H1 (cell line): ENCODE results near the gene TIGD1. TPM values are rescaled to one million over a fixed set of nuclear protein-coding genes. Genes with fewer than 3 reads are reported as not detected.
A peak's percentile ranks its signal among the peaks of the same experiment; 100 is the strongest.

Experiments used
- CTCF ChIA-PET: fragments of 300-600 bp; sonication (Branson Sonifier 250); formaldehyde crosslinking; loops from one replicate; lab custom pipeline; 2021; ENCODE audit not compliant: partially characterized antibody; lab: Charles Lee
- POLR2A ChIA-PET: fragments of 300-600 bp; sonication (Branson Sonifier 250); formaldehyde crosslinking; loops from one replicate; lab custom pipeline; 2021; ENCODE audit warnings: inconsistent platforms; ENCODE audit not compliant: partially characterized antibody; lab: Charles Lee
- DNase-seq, 2 experiments: peaks; one replicate each; pipeline versions ENCODE4 v3.0.0 to v3.0.0-alpha.2; 2010 to 2022; ENCODE audit warnings: low spot score in 2 of 2, low read depth in 1 of 2, mixed read lengths in 1 of 2
- FAIRE-seq: peaks from 2 replicates; lab custom pipeline; 2011; peaks lifted over from hg19 to GRCh38; lab: Jason Lieb, UNC
- H2AFZ ChIP-seq: 2 replicates; pipeline ENCODE4 v1.8.1; 2012; ENCODE audit warnings: low read length, inconsistent platforms
- H2AK5ac ChIP-seq: 2 replicates; pipeline ENCODE4 v1.6.1; 2013; ENCODE audit warnings: low read depth, low read length
- H2BK120ac ChIP-seq: replicated peaks from 2 replicates; pipeline ENCODE3; 2013; ENCODE audit warnings: low read depth, low read length, inconsistent platforms
- H2BK12ac ChIP-seq: 2 replicates; pipeline ENCODE4 v1.6.1; 2013; ENCODE audit warnings: low read depth, low read length
- H2BK15ac ChIP-seq: 2 replicates; pipeline ENCODE4 v1.6.1; 2013; ENCODE audit warnings: low read length
- H2BK20ac ChIP-seq: 2 replicates; pipeline ENCODE4 v1.6.1; 2013; ENCODE audit warnings: low read length
- H2BK5ac ChIP-seq: 2 replicates; pipeline ENCODE4 v1.6.1; 2013; ENCODE audit warnings: low read depth, low read length
- H3K14ac ChIP-seq: 2 replicates; pipeline ENCODE4 v1.6.1; 2013; ENCODE audit warnings: inconsistent platforms; ENCODE audit not compliant: insufficient read length
- H3K18ac ChIP-seq: 2 replicates; pipeline ENCODE4 v1.6.1; 2013; ENCODE audit warnings: low read length; ENCODE audit errors: extremely low read depth
- H3K23ac ChIP-seq: 2 replicates; pipeline ENCODE4 v1.6.1; 2013; ENCODE audit warnings: inconsistent platforms; ENCODE audit not compliant: insufficient read length
- H3K23me2 ChIP-seq: 2 replicates; pipeline ENCODE4 v1.6.1; 2013; ENCODE audit warnings: low read depth, low read length
- H3K27ac ChIP-seq: 2 replicates; pipeline ENCODE4 v1.6.1; 2011; ENCODE audit warnings: low read depth, low read length, inconsistent platforms
- H3K27me3 ChIP-seq, 4 experiments: replicated peaks in 1 of 4; 1 replicate in 1 of 4; 2 replicates in 3 of 4; pipeline versions ENCODE4 v1.6.1 to v1.8.1; 2011 to 2013; ENCODE audit warnings: low read length in 3 of 4, mild to moderate bottlenecking in 3 of 4, inconsistent platforms in 2 of 4, mixed read lengths in 2 of 4, moderate library complexity in 1 of 4; ENCODE audit not compliant: control insufficient read depth in 3 of 4, insufficient read depth in 3 of 4; ENCODE audit errors: extremely low read depth in 1 of 4
- H3K36me3 ChIP-seq, 4 experiments: 2 replicates each; pipeline versions ENCODE4 v1.6.1 to v1.8.1; 2011 to 2013; ENCODE audit warnings: mild to moderate bottlenecking in 4 of 4, low read length in 3 of 4, moderate library complexity in 2 of 4, control low read depth in 1 of 4, inconsistent platforms in 1 of 4; ENCODE audit not compliant: insufficient read depth in 4 of 4, control insufficient read depth in 2 of 4
- H3K4ac ChIP-seq: replicated peaks from 2 replicates; pipeline ENCODE3; 2013; ENCODE audit warnings: low read length, low read depth, mixed read lengths, inconsistent platforms; ENCODE audit not compliant: insufficient read length
- H3K4me1 ChIP-seq, 4 experiments: replicated peaks in 1 of 4; 1 replicate in 1 of 4; 2 replicates in 3 of 4; pipeline versions ENCODE4 v1.6.1 to v1.8.1; 2011 to 2013; ENCODE audit warnings: low read length in 3 of 4, inconsistent platforms in 2 of 4, mixed read lengths in 1 of 4; ENCODE audit not compliant: insufficient read depth in 4 of 4, control insufficient read depth in 3 of 4
- H3K4me2 ChIP-seq, 2 experiments: 2 replicates each; pipeline versions ENCODE4 v1.6.1 to v1.8.1; 2011 to 2013; ENCODE audit warnings: low read depth in 2 of 2, low read length in 2 of 2, control low read depth in 1 of 2, inconsistent platforms in 1 of 2, mild to moderate bottlenecking in 1 of 2; ENCODE audit not compliant: insufficient read depth in 1 of 2
- H3K4me3 ChIP-seq, 4 experiments: fragments of 200-600, 300-600 bp in 1 of 4; sonication (generic), shearing (Covaris generic), sonication (Bioruptor Twin) in 1 of 4; 2 replicates each; pipeline versions ENCODE4 v1.5.1 to v1.8.1; 2011 to 2016; ENCODE audit warnings: low read length in 4 of 4, low read depth in 3 of 4, control low read depth in 2 of 4, inconsistent platforms in 2 of 4, mild to moderate bottlenecking in 2 of 4, mixed read lengths in 1 of 4, moderate library complexity in 1 of 4; ENCODE audit not compliant: insufficient read depth in 2 of 4; ENCODE audit errors: extremely low read depth in 1 of 4
- H3K56ac ChIP-seq: replicated peaks from 2 replicates; pipeline ENCODE3; 2013; ENCODE audit warnings: low read depth, mild to moderate bottlenecking, mixed read lengths, low read length, inconsistent platforms; ENCODE audit not compliant: insufficient read length
- H3K79me1 ChIP-seq: 2 replicates; pipeline ENCODE4 v1.6.1; 2013; ENCODE audit warnings: low read depth, low read length, control low read depth
- H3K79me2 ChIP-seq, 2 experiments: 2 replicates each; pipeline versions ENCODE4 v1.6.1 to v1.8.1; 2012 to 2013; ENCODE audit warnings: low read length in 2 of 2, mild to moderate bottlenecking in 2 of 2, inconsistent platforms in 1 of 2; ENCODE audit not compliant: insufficient read depth in 2 of 2, control insufficient read depth in 1 of 2
- H3K9ac ChIP-seq, 4 experiments: replicated peaks in 1 of 4; 1 replicate in 1 of 4; 2 replicates in 3 of 4; pipeline versions ENCODE4 v1.6.1 to v1.8.1; 2011 to 2013; ENCODE audit warnings: low read depth in 3 of 4, low read length in 3 of 4, control low read depth in 2 of 4, mild to moderate bottlenecking in 2 of 4, moderate library complexity in 2 of 4, inconsistent platforms in 1 of 4; ENCODE audit errors: extremely low read depth in 1 of 4
- H3K9me3 ChIP-seq, 2 experiments: 2 replicates each; pipeline versions ENCODE4 v1.6.1 to v1.8.1; 2012 to 2013; ENCODE audit warnings: mild to moderate bottlenecking in 2 of 2, moderate library complexity in 2 of 2, control low read depth in 1 of 2, inconsistent platforms in 1 of 2, low read depth in 1 of 2, low read length in 1 of 2, mixed read lengths in 1 of 2; ENCODE audit not compliant: insufficient read depth in 2 of 2
- H4K20me1 ChIP-seq, 2 experiments: replicated peaks in 1 of 2; 2 replicates each; pipeline versions ENCODE3 to v1.8.1; 2011 to 2013; ENCODE audit warnings: inconsistent platforms in 2 of 2, low read length in 2 of 2, mild to moderate bottlenecking in 1 of 2; ENCODE audit not compliant: insufficient read depth in 2 of 2, control insufficient read depth in 1 of 2
- H4K5ac ChIP-seq: 2 replicates; pipeline ENCODE4 v1.6.1; 2013; ENCODE audit warnings: low read length, low read depth, mixed read lengths, inconsistent platforms; ENCODE audit not compliant: insufficient read length
- H4K8ac ChIP-seq: 2 replicates; pipeline ENCODE4 v1.8.0; 2013; ENCODE audit warnings: mild to moderate bottlenecking, moderate library complexity, low read length, inconsistent platforms; ENCODE audit not compliant: insufficient read depth; ENCODE audit errors: extremely low read depth
- H4K91ac ChIP-seq: replicated peaks from 2 replicates; pipeline ENCODE3; 2013; ENCODE audit warnings: low read length, mixed read lengths, inconsistent platforms; ENCODE audit not compliant: insufficient read length
- EZH2 ChIP-seq: fragments of 200-600 bp; sonication (generic); IDR thresholded peaks from 2 replicates; pipeline ENCODE4 v1.7.1; 2012; ENCODE audit warnings: low read depth, mild to moderate bottlenecking, moderate library complexity, low read length, inconsistent platforms; ENCODE audit not compliant: severe bottlenecking
- GABPA ChIP-seq: IDR thresholded peaks from 2 replicates; pipeline ENCODE4 v1.6.1; 2011; ENCODE audit warnings: mild to moderate bottlenecking, low read length, moderate library complexity, borderline replicate concordance; ENCODE audit not compliant: insufficient read depth
- KDM4A ChIP-seq: IDR thresholded peaks from one replicate; pipeline ENCODE4 v1.7.1; 2012; ENCODE audit warnings: low read depth, mild to moderate bottlenecking, moderate library complexity, low read length, inconsistent platforms; ENCODE audit not compliant: severe bottlenecking
- MAX ChIP-seq: IDR thresholded peaks from 2 replicates; pipeline ENCODE4 v1.6.1; 2012; ENCODE audit warnings: inconsistent platforms
- POU5F1 ChIP-seq: IDR thresholded peaks from 2 replicates; pipeline ENCODE4 v1.6.1; 2011; ENCODE audit warnings: low read depth, mild to moderate bottlenecking, low read length, moderate library complexity
- RNF2 ChIP-seq: fragments of 200-900, 300-1000 bp; sonication (generic); IDR thresholded peaks from 2 replicates; pipeline ENCODE4 v1.7.1; 2016; ENCODE audit warnings: borderline replicate concordance, low read depth, mild to moderate bottlenecking, antibody characterized with exemption, low read length; ENCODE audit not compliant: poor library complexity, severe bottlenecking; ENCODE audit errors: missing control alignments
- RXRA ChIP-seq: IDR thresholded peaks from 2 replicates; pipeline ENCODE4 v1.6.1; 2011; ENCODE audit warnings: low read depth, mild to moderate bottlenecking, low read length, moderate library complexity; ENCODE audit not compliant: insufficient read depth
- SIN3A ChIP-seq, 2 experiments: IDR thresholded peaks in 1 of 2; conservative IDR thresholded peaks in 1 of 2; 2 replicates each; pipeline ENCODE4 v1.6.1; 2011 to 2012; ENCODE audit warnings: low read length in 2 of 2, improper control_type of control experiment in 1 of 2, low read depth in 1 of 2, mild to moderate bottlenecking in 1 of 2
- SRF ChIP-seq: IDR thresholded peaks from 2 replicates; pipeline ENCODE4 v1.6.1; 2011; ENCODE audit warnings: mild to moderate bottlenecking, low read depth, low read length, moderate library complexity
- WGBS, 2 experiments: shearing (Covaris generic) in 1 of 2; methylation state at CpG; one replicate each; pipeline versions ENCODE4 v1.1.6 to v1.1.7; 2013 to 2015; ENCODE audit warnings: low lambda C conversion rate in 2 of 2, mixed read lengths in 2 of 2, inconsistent platforms in 1 of 2, low coverage in 1 of 2, missing lambda C conversion rate in 1 of 2; ENCODE audit not compliant: insufficient replicate concordance in 2 of 2, insufficient coverage in 1 of 2, insufficient read length in 1 of 2; ENCODE audit errors: extremely low coverage in 1 of 2, missing lambda C conversion rate in 1 of 2; 5-methylcytosine and 5-hydroxymethylcytosine counted together
- polyA plus RNA-seq, 7 experiments: library from polyadenylated mRNA; depleted of rRNA in 3 of 7; stranded (reverse) in 5 of 7; unstranded in 2 of 7; fragments of >200 nt in 5 of 7; fragments of 200-250 nt in 2 of 7; gene quantifications; 1 replicate in 5 of 7; 2 replicates in 1 of 7; 4 replicates in 1 of 7; pipeline versions ENCODE4 v1.2.1 to v1.2.3, GENCODE V29; 2011 to 2013; ENCODE audit warnings: missing spikeins in 2 of 7, mixed read lengths in 2 of 7
- total RNA-seq: library from RNA; stranded (reverse); fragmentation: NEBNext Ultra II Directional; extraction: Animal tissue kit (Norgen Biotek cat#: 25700); gene quantifications from 2 replicates; pipeline ENCODE4 v1.2.1, GENCODE V29; 2021

The TIGD1 gene
- total and polyA plus RNA-seq, 2 of the 8 experiments (the other 6 are each of a cell fraction or from before 2014, with no cell fraction given) = 4.7 to 8.3 TPM

GRCh38 chr2:232502911-232503808 is 47.2 kb downstream of the TIGD1 start:
- WGBS, 2 experiments = 4% methylated on average over 33 of the region's 75 CpGs; no CpG with 5 or more reads in 1 of the 2 experiments
- H2BK5ac ChIP-seq = peak overlapping the region; percentile 71
- no peak overlapping the region for H2AK5ac ChIP-seq
- H3K27ac ChIP-seq = no peak overlapping the region
- H3K4me2 ChIP-seq = peak overlapping the region; percentile 100
- H3K79me1 ChIP-seq = no peaks in the 10 kb centered on the region
- H3K4me1 ChIP-seq = peaks cover 0 to 27% (median 17%) of the 10 kb centered on the region in 4 experiments; a peak in 6 of 7 replicates
- DNase-seq (peak in 1 of 2 experiments; percentile 84), FAIRE-seq (no peak)
- peak overlapping the region; percentile 39 to 84 (median 56) for H3K4me3 ChIP-seq
- H3K18ac ChIP-seq = no peak overlapping the region; the same call in 1 of the 2 replicates
- H2BK15ac ChIP-seq = no peak overlapping the region; the same call in 1 of the 2 replicates
- H3K4ac ChIP-seq = no peak overlapping the region
- no peak overlapping the region for H3K56ac ChIP-seq
- ChIA-PET CTCF (interaction anchor here (0.6 to 10.8 kb wide), 3 partner anchors 14 to 102 kb away, joined by 3 to 176 read pairs (median 4); partner anchors contain the start of genes CHRND and PRSS56), POLR2A (interaction anchor here (1.1 to 1.2 kb wide), 2 partner anchors 14 to 21 kb away, joined by 3 to 5 read pairs; no protein-coding TSS in a partner anchor)
- no peak overlapping the region for H3K9ac ChIP-seq
- H3K23ac ChIP-seq = no peak overlapping the region
- H2BK12ac ChIP-seq = peak overlapping the region; percentile 93; the same call in 1 of the 2 replicates
- peaks cover 12% of the 10 kb centered on the region for H3K23me2 ChIP-seq
- no peak overlapping the region for H2BK120ac ChIP-seq
- no peak overlapping the region for H4K91ac ChIP-seq
- no peak overlapping the region for H4K5ac ChIP-seq
- H4K8ac ChIP-seq = no peak overlapping the region
- H3K14ac ChIP-seq = no peak overlapping the region
- H3K36me3 ChIP-seq = no peaks in the 10 kb centered on the region
- no peak overlapping the region for H2AFZ ChIP-seq
- H4K20me1 ChIP-seq = peaks cover 0 to 2% of the 10 kb centered on the region in 2 experiments
- H3K79me2 ChIP-seq = no peaks in the 10 kb centered on the region
- H3K9me3 ChIP-seq = no peaks in the 10 kb centered on the region
- H3K27me3 ChIP-seq = peaks cover 15 to 48% (median 43%) of the 10 kb centered on the region in 4 experiments
- no peak overlapping the region for H2BK20ac ChIP-seq
- no peak for TF ChIP-seq GABPA
- no peak for TF ChIP-seq EZH2
- TF ChIP-seq MAX = no peak
- TF ChIP-seq RXRA = no peak
- no peak for TF ChIP-seq POU5F1
- TF ChIP-seq KDM4A = peak; percentile 97
- TF ChIP-seq SIN3A (conservative IDR thresholded peaks at IDR 0.05 in 1 of 2, IDR thresholded peaks at IDR 0.05 in 1 of 2; ENCODE audit: low read depth in 1 of 2, low read length in 2 of 2) = 0 out of 4 replicates have a peak, but pooled peaks of 1 of the 2 experiments have one; percentile 20
- no peak for TF ChIP-seq SRF
- no peak for TF ChIP-seq RNF2
